GM19324 (cell line): ENCODE results near the gene TMEM131L.
A peak's percentile ranks its signal among the peaks of the same experiment; 100 is the strongest.
"Not testable (repeated sequence)": the region's sequence is repeated elsewhere in the genome, so short reads cannot be mapped to it uniquely, and the experiment has no call there.

ENCODE experiments used
- ATAC-seq: cut with Tn5 transposase; IDR thresholded peaks from one replicate; pipeline ENCODE4 v1.9.1; 2021; ENCODE audit warnings: mild to moderate bottlenecking, moderate library complexity; ENCODE audit not compliant: unreplicated experiment, low FRiP score

The TMEM131L gene

DNA sequence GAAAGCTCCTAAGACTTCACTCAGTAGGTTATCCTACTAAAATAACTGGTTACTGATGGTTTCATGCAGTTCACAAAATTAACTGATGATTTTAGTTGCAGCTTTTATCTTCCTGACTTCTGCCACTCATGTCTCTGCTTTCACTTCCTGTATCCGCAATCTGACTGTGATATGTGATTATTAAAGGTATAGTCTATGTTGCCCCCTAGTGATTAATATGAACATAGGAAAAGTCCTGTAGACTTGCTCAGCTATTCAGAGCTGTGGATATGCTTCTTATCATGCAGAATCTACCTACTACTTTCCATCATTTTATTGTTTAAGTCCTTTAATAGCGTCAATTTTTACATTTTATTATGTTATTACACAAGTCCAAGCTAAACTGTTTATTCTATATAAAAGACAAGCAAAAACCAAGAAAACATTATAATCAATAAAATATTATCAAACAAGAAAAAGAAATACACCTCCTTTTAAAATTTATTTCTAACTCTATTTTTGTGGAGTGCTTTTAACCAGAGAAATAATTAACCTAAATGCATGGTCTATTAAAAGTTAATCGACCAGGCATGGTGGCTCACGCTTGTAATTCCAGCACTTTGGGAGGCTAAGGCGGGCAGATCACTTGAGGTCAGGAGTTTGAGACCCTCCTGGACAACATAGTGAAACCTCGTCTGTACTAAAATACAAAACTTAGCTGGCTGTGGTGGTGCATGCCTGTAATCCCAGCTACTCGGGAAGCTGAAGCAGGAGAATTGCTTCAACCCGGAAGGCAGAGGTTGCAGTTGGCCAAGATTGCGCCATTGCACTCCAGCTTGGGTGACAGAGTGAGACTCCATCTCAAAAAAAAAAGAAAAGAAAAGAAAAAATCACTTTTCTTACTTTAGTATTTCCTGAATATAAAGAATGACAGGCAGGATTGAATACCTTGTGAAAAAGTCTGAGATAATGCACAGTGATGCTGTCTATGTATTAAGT is 177.5 kb downstream of the TMEM131L start:
- peak; percentile 52 for ATAC-seq

DNA sequence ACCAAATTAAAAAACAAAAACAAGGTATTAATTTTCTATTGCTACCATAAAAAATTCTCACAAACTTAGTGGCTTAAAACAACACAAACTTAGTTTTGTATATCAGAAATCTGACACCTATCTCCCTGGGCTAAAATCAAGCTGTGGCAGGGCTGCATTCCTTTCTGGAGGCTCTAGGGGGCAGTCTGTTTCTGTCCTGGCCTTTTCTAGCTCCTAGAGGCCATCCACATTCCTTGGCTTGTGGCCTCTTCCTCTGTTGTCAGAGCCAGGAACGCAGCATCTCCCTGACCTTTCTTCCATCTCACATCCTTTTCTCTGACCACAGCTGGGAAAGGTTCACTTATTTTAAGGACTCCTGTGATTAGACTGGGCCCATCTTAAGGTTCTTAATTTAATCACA is 179.0 kb downstream of the TMEM131L start:
- no peak for ATAC-seq

- no peak for ATAC-seq
These were observed 180.1 kb downstream of the TMEM131L start for GRCh38 chr4:153646261-153646660.

DNA sequence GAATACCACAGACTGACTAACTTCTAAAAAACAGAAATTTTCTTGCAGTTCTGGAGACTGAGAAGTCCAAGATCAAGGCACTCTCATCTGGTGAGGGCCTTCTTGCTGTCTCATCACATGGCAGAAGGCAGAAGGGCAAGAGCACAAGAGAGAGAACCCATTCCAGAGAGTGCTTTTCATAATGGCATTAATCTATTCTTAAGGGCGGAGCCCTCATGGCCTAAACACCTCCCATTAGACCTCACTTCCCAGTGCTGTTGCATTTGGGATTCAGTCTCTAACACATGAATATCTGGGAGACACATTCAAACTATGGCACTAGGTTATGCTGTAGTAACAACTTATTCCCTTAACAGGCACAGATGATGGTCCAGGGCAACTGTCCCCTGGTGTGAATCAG is 180.8 kb downstream of the TMEM131L start:
- no peak for ATAC-seq

DNA sequence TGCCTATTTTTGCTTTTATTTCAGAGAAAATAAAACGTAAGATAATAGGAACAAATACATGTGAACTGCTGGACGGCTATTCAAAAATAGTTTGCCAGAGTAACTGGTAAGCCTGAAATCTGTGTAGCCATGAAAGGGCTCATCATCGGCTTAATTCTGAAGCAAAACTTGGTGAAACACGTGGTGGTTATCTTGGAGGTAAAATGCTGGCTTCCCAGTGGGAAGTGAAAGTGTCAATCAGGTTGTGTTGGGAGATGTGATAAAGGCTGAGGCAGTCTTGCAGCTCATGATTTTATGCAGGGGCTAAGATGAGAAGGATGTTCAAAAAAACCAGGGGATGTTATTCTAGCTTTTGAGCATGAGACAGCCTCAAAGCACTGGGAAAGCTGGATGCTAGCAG is 181.8 kb downstream of the TMEM131L start:
- no peak for ATAC-seq

DNA sequence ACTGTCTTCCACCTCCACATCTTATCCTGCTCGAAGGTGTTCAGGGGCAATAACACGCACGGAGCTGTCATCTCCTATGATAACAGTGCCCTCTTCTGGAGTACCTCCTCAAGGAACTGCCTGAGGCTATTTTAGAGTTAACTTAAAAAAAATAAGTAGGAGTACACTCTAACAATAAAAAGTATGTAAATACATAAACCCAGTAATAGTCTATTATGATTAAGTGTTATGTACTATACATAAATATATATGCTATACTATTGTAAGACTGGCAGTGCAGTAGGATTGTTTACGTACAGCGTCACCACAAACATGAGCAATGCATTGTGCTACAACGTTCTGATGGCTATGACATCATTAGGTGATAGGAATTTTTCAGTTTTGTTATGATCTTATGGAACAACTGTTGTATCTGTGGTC is 183.4 kb downstream of the TMEM131L start:
- ATAC-seq, result no peak

DNA sequence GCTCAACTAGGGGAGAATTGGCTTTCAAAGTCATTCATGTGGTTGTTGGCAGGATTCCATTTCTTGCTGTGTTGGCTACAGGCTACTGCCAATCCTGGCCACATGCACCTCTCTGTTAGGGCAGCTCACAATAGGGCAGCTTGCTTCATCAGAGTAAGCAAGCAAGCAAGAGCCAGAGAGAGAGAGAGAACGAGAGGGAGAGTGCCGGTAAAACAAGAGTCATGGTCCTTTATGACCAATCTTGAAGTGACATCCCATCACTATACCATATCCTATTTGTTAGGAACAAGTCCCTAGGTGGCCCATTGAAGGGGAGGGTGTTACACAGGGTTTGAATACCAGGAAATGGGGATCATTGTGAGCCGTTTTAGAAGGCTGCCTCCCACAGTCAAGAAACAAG is 185.0 kb downstream of the TMEM131L start:
- no peak for ATAC-seq

GRCh38 chr4:153651587-153651986 is 185.4 kb downstream of the TMEM131L start:
- no peak for ATAC-seq

- ATAC-seq, result no peak
These were observed 186.1 kb downstream of the TMEM131L start for GRCh38 chr4:153652051-153652784.

DNA sequence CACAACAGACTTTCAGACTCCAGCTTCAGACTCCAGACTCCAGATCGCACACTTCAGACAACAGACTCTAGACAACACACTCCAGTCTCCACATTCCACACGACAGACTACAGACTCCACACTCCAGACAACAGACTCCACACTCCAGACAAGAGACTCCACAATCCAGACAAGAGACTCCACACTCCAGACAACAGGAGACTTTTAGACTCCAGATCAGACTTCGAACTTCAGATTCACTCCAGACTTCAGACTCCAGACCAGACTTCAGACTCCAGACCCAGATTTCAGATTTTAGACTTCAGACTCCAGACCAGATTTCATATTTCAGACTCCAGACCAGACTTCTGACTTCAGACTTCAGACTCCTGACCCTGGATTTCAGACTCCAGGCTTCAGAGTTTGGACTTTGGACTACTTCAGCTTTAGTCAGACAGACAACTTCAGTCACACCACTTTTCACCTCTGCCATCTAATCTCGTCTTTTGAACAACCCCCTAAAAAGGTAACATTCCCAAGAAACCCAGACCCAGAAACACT is 188.9 kb downstream of the TMEM131L start:
- ATAC-seq, result no peak

GRCh38 chr4:153655928-153656327 is 189.8 kb downstream of the TMEM131L start:
- no peak for ATAC-seq

DNA sequence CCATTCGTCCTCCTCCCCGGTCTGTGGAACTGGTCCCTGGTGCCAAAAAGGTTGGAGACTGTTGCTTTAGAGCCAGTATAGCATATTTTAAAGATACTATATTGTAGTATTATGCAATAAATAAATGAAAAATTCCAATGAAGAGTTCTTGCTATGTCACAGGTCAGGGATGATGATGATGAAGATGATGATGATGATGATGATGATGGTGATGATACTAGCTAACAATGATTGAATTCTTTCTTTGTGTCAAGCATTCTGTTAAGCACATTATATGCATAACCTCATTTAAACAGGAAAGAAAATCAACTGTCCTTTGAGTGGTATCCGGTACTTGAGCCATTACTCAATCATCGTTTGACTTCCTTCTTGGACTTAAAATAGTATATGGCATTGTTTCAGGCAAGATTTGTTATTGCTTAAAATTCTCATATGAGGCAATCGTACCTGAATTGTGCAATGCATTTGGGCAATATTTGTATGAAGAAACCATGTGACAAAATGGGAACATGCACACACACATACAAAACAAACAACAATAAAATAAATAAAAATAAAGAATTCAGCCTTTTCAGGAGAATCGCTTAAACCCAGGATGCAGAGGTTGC is 195.2 kb downstream of the TMEM131L start:
- no peak for ATAC-seq

- no peak for ATAC-seq
These were observed 195.7 kb downstream of the TMEM131L start for GRCh38 chr4:153661908-153662307.

DNA sequence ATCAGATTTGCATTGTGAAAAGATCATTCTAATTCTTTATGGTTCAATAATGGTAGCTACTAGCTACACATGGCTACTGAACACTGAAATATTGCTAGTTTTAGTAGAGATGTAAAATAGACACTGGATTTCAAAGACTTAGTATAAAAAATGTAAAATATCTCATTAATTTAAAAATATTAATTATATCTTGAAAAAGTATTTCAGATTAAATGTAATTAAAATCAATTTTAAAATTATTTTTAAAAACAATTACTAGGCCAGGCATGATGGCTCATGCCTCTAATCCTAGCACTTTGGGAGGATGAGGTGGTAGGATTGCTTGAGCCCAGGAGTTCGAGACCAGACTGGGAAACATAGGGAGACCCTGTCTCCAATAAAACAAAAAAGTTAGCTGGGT is 197.5 kb downstream of the TMEM131L start:
- no peak for ATAC-seq

GRCh38 chr4:153666505-153666904 is 200.3 kb downstream of the TMEM131L start:
- ATAC-seq, result not testable (repeated sequence)

GRCh38 chr4:153668647-153669046 is 202.5 kb downstream of the TMEM131L start:
- no peak for ATAC-seq

GRCh38 chr4:153669838-153670237 is 203.7 kb downstream of the TMEM131L start:
- no peak for ATAC-seq

DNA sequence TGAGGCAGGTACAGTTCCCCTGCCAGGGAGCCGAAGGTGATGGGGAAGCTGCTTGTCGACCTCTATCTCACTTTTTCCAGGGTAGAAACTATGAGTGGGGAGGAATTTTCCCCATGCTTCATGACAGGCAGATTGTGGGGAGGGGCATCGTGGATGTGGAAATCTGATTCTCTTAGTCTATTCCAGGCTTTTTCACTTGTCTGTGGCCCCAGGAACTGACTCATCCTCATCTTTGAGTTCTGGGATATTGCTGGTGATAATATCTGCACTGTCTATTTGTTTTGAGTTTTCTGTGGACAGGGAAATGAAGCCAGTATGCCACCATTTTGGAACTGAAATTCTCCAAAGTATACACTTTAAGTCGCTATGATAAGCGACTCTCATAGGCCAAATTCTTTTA is 210.3 kb downstream of the TMEM131L start:
- ATAC-seq, result no peak

GRCh38 chr4:153676984-153677383 is 210.8 kb downstream of the TMEM131L start:
- no peak for ATAC-seq

- ATAC-seq, result no peak
These were observed 213.3 kb downstream of the TMEM131L start for GRCh38 chr4:153679486-153679885.

DNA sequence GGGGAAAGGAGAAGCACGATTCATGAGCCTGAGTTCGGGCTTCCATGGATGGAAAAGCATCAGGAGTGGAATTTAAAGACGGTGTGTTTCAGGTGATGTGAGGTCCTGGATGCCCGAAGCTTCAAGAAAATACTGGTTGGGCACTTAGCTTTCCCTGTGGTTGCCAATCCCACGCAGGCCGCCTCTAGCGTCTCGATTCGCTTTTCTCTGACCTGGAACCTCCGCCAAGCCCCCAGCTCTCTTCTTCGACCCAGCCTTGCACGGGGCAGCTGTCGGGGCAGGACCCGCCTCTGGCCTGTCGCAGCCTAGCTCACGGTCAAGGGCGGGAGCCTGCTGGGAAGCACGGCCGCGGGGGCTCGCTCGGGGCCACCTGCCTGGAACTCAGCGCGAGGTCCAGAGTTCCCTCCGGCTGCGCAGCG is 217.6 kb downstream of the TMEM131L start:
- no peak for ATAC-seq
